ENCODE measurements around the gene ZNF512B.
"Not testable (repeated sequence)": the region's sequence is repeated elsewhere in the genome, so short reads cannot be mapped to it uniquely, and the experiment has no call there.

ZNF512B gene

DNA sequence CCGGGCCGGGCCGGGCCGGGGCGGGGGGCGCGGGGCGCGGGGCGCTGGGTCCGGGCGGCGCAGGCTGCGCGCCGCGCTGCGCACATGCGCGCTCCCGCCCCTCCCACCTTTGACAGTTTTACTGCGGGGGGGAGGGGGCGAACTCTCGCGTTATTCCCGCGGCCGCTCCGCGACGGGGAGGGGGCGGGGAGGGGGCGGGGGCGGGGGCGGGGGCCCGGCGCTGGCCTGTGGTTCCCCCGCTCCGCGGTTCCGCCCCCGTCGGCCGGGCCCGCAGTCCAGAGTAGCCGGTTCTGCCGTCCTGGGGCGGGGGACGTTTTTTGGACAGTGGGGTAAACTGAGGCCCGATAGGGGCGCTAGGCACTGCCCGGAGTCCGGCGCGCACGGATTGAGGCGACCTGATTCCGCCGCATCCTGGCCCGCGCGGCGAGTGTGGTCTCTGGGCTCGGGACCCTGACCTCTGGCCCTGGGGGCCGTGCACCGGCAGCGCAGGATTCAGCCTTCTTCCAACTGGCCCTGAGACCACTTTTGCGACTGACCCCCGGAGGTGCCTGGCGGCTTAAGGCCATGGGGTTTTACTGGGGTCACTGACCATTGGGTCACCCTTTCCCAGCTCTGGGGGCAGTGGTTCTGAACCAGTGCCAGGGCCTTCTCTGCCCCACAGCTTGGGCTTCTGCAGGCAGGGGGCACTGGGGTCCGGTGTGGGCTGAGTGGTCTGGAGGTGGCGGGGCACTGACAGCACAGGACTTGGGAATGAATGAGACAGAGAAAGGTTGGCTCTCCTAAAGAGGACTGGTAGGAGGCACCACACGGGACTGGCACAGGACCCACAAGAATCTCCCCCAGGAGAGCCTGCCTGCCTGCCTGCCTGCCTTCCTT lies at the start of gene ZNF512B:
Gene ZNF512B (minus strand): TSS at position 93 of the 876 bp plus-strand sequence. CDS start 1,980 bp downstream, outside the sequence.
- DNase-seq (ENCODE audit: low read depth): peak; percentile 44

DNA sequence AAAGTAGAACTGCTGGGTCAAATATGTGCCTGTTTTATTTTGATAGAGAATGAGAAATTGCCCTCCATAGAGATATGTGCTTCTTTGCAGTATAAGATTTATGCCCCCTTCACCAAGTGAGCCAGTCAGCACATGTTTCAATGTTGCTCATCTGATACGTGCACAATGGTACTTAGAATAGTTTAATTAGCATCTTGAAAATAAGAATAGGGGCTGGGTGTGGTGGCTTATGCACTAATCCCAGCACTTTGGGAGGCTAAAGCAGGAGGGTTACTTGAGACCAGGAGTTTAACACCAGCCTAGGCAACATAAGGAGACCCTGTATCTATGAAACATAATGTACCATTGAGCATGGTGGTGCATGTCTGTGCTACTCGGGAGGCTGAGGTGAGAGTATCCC lies 45.9 kb upstream of the ZNF512B start:
- DNase-seq (ENCODE audit: low read depth): no peak

DNA sequence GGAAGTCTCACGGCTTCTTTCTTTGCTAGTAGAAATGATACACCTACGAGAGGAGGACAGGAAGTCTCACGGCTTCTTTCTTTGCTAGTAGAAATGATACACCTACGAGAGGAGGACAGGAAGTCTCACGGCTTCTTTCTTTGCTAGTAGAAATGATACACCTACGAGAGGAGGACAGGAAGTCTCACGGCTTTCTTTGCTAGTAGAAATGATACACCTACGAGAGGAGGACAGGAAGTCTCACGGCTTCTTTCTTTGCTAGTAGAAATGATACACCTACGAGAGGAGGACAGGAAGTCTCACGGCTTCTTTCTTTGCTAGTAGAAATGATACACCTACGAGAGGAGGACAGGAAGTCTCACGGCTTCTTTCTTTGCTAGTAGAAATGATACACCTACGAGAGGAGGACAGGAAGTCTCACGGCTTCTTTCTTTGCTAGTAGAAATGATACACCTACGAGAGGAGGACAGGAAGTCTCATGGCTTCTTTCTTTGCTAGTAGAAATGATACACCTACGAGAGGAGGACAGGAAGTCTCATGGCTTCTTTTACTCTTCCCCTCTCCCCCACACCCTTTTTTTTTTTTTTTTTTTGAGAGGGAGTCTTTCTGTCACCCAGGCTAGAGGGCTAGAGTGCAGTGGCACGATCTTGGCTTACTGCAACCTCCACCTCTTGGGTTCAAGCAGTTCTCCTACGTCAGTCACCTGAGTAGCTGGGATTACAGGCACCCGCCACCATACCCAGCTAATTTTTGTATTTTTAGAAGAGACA lies 42.8 kb upstream of the ZNF512B start:
- not testable (repeated sequence) for DNase-seq (ENCODE audit: low read depth)

DNA sequence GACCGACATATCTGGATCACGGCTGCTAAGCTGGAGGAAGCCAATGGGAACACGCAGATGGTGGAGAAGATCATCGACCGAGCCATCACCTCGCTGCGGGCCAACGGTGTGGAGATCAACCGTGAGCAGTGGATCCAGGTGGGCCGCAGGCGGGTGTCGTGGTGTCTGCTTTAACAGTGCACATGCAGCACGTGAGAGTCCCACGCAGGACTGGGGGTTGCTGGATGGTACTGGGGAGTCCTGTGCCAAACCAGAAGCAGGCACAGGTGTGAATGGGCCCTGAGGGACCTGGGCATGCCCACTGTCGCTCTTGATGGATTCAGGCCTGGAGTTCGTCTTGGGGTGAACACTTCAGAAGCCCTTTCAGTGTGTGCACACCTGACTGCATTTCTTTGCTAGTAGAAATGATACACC lies 41.6 kb upstream of the ZNF512B start:
- DNase-seq (ENCODE audit: low read depth): no peak

DNA sequence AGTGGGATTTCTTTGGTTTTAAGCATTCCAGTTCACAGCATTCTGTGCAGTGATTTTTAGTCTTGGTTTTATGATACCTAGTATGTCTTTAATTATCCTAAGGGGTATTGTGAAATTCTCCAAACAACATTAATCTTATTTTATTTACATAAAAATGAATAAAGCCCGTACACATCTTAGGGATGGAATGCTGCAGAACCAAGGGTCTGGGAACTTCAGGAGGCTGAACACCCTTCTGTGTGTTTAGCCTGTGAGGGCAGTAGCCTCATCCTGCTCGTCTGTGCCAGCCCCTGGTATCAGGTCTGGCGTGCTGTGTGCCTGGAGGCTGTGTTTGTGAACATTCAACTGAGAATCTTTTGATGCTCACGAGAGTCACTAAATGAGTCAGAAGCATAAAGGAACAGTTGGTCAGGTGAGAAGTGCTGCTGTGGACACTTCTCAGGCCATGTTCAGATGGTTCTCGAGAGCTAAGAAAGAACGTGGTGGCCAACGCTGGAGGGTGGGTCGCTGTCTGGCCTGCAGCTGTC lies 41.0 kb upstream of the ZNF512B start:
- no peak for DNase-seq (ENCODE audit: low read depth)

- no peak for DNase-seq (ENCODE audit: low read depth)
These were observed 40.2 kb upstream of the ZNF512B start for GRCh38 chr20:64009811-64010387.

GRCh38 chr20:64006902-64007301 lies 37.2 kb upstream of the ZNF512B start:
- DNase-seq (ENCODE audit: low read depth): no peak

GRCh38 chr20:64006490-64006889 lies 36.8 kb upstream of the ZNF512B start:
- DNase-seq (ENCODE audit: low read depth): no peak

DNA sequence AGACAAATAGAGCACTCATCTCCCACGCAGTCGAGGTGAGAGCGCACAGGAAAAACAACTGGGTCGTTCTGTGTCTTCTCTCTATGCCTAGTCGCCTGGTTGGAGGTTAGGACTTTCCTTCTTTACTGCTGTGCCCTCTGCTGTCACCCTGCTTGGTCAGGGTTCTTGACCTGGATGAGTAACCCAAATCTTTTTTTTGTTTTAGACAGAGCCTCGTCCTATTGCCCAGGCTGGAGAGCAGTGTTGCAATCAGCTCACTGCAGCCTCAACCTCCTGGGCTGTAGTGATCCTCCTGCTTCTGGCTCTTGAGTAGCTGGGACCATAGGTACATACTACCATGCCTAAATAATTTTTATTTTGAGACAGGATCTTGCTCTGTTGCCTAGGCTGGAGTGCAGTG lies 35.7 kb upstream of the ZNF512B start:
- DNase-seq (ENCODE audit: low read depth): peak; percentile 32

DNA sequence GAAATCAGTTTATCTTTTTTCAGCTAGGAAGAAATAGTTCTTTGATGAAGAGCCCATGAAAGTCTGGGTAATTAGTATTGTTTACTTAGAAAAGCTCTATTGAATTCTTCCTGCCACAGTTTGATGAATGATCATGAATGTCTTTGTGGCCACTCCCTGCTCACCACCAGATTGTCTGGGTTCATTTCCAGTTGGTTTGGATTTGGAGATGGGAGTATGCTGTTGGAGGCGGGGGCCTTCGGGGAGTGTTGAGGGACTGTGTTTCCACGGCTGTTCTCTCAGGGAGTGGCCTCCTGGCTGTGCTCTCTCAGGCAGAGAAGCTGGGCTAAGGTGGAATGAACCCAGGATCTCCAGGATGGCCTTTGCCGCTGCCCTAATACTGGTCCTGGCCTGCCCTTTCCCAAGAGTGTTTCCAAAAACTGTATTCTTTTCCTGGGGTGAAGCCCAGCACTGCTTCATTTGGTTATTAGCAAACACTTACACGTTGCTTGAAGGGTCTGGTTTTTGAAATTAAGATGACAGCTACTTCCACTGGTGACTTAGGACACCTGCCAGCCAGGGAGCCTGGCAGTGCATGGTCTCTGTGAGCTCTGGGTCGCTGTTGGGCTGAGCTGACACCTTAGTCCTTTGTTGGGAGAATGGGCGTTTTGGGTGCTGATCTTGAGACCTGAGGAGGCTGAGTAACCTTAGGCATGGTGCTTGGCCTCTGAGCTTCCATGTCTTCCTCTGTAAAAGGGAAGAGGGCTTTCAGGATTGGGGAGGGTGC lies 34.4 kb upstream of the ZNF512B start:
- DNase-seq (ENCODE audit: low read depth): no peak

- DNase-seq (ENCODE audit: low read depth): no peak
These were observed 31.9 kb upstream of the ZNF512B start for GRCh38 chr20:64001607-64002011.

GRCh38 chr20:64000906-64001305 lies 31.2 kb upstream of the ZNF512B start:
- DNase-seq (ENCODE audit: low read depth): no peak

DNA sequence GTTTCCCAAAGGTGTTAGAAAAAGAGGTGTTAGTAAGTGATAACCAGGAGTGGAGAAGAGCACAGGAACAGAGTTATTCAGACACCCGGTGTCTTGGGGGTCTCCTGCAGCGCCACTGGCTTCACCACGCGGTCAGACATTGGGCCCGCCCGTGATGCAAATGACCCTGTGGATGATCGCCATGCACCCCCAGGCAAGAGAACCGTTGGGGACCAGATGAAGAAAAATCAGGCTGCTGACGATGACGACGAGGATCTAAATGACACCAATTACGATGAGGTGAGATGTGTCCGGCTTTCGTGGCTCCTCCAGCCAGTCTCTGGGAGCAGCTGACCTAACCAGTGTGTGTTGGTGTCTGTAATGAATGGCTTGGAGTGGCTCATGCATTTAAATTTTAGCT lies 13.2 kb upstream of the ZNF512B start:
- no peak for DNase-seq (ENCODE audit: low read depth)

- peak; percentile 91 for DNase-seq (ENCODE audit: low read depth)
These were observed 11.3 kb upstream of the ZNF512B start, which contains the start of gene PRPF6 for GRCh38 chr20:63980806-63981728. Gene PRPF6, plus strand, starts transcription at chr20:63981132. Its CDS starts 114 bp downstream, at chr20:63981246.

- peak; percentile 11 for DNase-seq (ENCODE audit: low read depth)
These were observed 10.6 kb upstream of the ZNF512B start for GRCh38 chr20:63980317-63980805.

DNA sequence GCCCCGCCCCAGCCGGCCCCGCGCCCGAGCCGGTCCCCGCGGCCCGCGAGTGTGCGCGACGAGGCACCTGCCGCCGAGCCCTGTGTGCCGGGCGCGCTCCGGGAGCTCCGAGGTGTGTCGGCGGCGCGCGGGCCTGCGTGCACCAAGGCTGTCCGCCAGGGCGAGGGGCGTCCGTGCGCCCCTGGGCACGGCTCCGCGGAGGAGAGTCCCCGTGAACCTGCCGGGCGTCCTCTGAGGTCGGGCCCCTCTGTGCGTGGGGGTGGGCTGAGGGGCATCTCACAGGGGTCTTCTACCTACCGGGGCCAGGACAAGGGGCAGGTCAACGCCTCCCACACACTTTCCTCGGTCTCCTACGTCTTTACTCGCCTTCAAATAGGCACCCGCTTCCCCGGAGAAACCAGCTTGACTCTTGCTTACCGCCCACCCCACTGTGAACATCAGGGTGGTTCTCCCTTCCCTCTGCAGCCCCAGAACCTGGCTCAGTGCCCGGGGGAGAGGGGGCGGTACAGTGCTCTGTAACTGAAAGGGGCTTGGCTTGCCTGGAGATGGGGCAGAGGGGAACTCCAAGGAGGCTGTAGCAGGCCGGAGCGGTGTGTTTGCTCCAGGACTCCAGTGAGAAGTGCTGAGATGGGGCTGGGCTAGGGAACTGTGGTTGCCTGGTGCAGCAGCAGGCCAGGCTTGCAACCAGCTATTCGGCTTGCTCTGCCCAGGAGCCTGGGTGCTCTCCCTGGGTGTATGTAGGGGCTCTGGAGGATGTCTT lies 10.0 kb upstream of the ZNF512B start, which contains the start of gene SAMD10:
Gene SAMD10 (minus strand): TSS at position 86 of the 760 bp plus-strand sequence. CDS start 175 bp downstream, outside the sequence.
- no peak for DNase-seq (ENCODE audit: low read depth)

DNA sequence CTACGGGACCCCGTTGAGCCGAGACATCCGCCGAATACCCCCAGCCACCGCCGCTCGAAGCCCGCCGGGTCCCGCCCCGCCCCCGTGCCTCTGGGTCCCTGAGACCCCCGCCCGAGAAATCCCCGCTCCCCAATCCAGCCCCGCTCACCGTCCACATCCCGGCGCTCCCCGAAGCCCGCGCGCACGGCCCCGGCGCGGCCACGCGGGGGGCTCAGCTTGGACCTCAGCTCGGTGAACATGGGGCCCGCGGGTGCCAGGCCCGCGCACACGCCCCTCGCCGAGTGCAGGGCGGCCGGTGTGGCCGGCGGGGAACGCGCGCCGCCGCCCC lies 9.5 kb upstream of the ZNF512B start:
- DNase-seq (ENCODE audit: low read depth): no peak

DNA sequence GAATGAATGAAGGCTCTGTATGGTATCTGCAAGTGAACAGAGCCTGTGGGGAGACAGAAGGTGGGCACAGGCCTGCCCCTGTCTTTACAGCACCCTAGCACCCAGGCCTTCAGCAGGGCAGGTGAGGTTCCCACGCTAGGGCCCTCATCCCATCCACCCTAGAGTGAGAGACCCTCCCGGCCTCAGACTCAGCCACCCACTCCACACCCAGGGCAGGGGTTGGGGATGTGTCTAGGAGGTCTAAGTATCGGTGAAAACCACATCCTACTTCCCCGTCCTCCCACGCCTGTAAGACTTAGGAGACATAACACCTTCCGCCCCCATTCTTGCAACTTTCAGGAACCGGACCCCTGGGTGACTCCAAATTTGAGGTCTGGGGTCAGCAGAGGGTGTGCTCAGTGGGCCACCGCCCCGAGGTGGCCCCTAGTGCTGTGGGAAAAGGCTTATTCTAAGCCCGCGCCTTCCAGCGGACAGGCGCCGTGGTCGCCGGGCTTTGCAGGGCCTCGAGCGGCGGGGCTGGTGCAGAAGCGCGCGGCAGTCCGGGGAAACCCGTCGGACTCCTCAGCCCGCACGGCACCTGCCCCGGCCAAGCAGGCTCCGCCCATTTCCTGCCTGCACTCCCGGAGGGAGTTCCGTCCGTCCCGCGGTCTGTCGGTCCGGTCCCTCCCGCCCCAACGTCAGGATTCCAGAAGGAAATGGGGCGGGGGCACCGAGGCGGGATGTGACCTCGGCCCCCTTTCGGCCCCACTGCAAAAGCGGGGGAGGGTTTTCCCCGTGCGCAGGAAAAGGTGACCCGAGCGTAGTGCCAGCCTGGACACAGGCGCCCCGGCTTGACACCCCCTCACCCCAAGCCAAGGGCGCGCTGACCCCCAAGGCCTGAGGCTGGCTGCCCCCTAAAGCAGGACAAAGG lies 8.8 kb upstream of the ZNF512B start:
- peak; percentile 31 for DNase-seq (ENCODE audit: low read depth)

Measured in amniotic epithelial cell (primary cell).